ENCODE results near the gene GARNL3.

GARNL3 gene

GRCh38 chr9:127237801-127238200 is 26.8 kb upstream of the GARNL3 start:
- DNase-seq (ENCODE audit: low read depth), result no peak

- DNase-seq (ENCODE audit: low read depth), result no peak
Measured at GRCh38 chr9:127241354-127241753, 23.2 kb upstream of the GARNL3 start.

- DNase-seq (ENCODE audit: low read depth), result peak; percentile 90
Measured at GRCh38 chr9:127244609-127245601, 19.7 kb upstream of the GARNL3 start.

- DNase-seq (ENCODE audit: low read depth), result no peak
Measured at GRCh38 chr9:127245637-127246164, 18.9 kb upstream of the GARNL3 start.

GRCh38 chr9:127248241-127248640 is 16.3 kb upstream of the GARNL3 start:
- DNase-seq (ENCODE audit: low read depth), result no peak

GRCh38 chr9:127249877-127250276 is 14.7 kb upstream of the GARNL3 start:
- no peak for DNase-seq (ENCODE audit: low read depth)

GRCh38 chr9:127250896-127251391 is 13.6 kb upstream of the GARNL3 start:
- DNase-seq (ENCODE audit: low read depth), result no peak

- peak; percentile 11 for DNase-seq (ENCODE audit: low read depth)
Measured at GRCh38 chr9:127252410-127253318, 11.9 kb upstream of the GARNL3 start.

- no peak for DNase-seq (ENCODE audit: low read depth)
Measured at GRCh38 chr9:127253446-127253845, 11.1 kb upstream of the GARNL3 start.

- DNase-seq (ENCODE audit: low read depth), result no peak
Measured at GRCh38 chr9:127255692-127256091, 8.9 kb upstream of the GARNL3 start.

- no peak for DNase-seq (ENCODE audit: low read depth)
Measured at GRCh38 chr9:127256324-127256723, 8.2 kb upstream of the GARNL3 start.

- peak; percentile 53 for DNase-seq (ENCODE audit: low read depth)
Measured at GRCh38 chr9:127258606-127259471, 5.7 kb upstream of the GARNL3 start.

GRCh38 chr9:127262602-127263001 is 2.0 kb upstream of the GARNL3 start:
- DNase-seq (ENCODE audit: low read depth), result no peak

GRCh38 chr9:127263237-127263636 is 1.3 kb upstream of the GARNL3 start:
- no peak for DNase-seq (ENCODE audit: low read depth)

- DNase-seq (ENCODE audit: low read depth), result no peak
Measured at GRCh38 chr9:127263664-127264063, 910 bp upstream of the GARNL3 start.

GRCh38 chr9:127267793-127268525 is 3.4 kb downstream of the GARNL3 start:
- no peak for DNase-seq (ENCODE audit: low read depth)

- no peak for DNase-seq (ENCODE audit: low read depth)
Measured at GRCh38 chr9:127269449-127269848, 4.9 kb downstream of the GARNL3 start.

GRCh38 chr9:127273326-127273725 is 8.8 kb downstream of the GARNL3 start:
- DNase-seq (ENCODE audit: low read depth), result no peak

- no peak for DNase-seq (ENCODE audit: low read depth)
Measured at GRCh38 chr9:127277099-127277498, 12.5 kb downstream of the GARNL3 start.

- DNase-seq (ENCODE audit: low read depth), result no peak
Measured at GRCh38 chr9:127277770-127278169, 13.2 kb downstream of the GARNL3 start.

- DNase-seq (ENCODE audit: low read depth), result no peak
Measured at GRCh38 chr9:127278372-127278771, 13.8 kb downstream of the GARNL3 start.

Data from amniotic epithelial cell (primary cell).